ENCODE results near the gene CYP11A1.
A peak's percentile ranks its signal among the peaks of the same experiment; 100 is the strongest.

The CYP11A1 gene

GRCh38 chr15:74378848-74379247, 11.4 kb upstream of the CYP11A1 start:
- Histone ChIP-seq H3K27ac (ENCODE audit: low read depth, low read length) (no peak overlapping the region), H3K27me3 (ENCODE audit: insufficient read depth, low read length) (no peaks in the 10 kb centered on the region; the same call in 1 of the 2 replicates), H3K4me1 (ENCODE audit: insufficient read depth, low read length) (peaks cover 12% of the 10 kb centered on the region), H3K36me3 (ENCODE audit: insufficient read depth, low read length) (no peaks in the 10 kb centered on the region), H3K9ac (ENCODE audit: low read depth, low read length) (no peak overlapping the region), H3K9me3 (ENCODE audit: insufficient read depth, low read depth, low read length) (no peaks in the 10 kb centered on the region), H3K4me3 (ENCODE audit: low read length) (no peak overlapping the region)
- WGBS, result 58% methylated on average over 9 of the region's 9 CpGs

GRCh38 chr15:74377831-74378766, 10.7 kb upstream of the CYP11A1 start:
- 89% methylated on average over 15 of the region's 15 CpGs for WGBS
- Histone ChIP-seq H3K27me3 (ENCODE audit: insufficient read depth, low read length) (no peaks in the 10 kb centered on the region; the same call in 1 of the 2 replicates), H3K4me3 (ENCODE audit: low read length) (no peak overlapping the region), H3K4me1 (ENCODE audit: insufficient read depth, low read length) (peaks cover 12% of the 10 kb centered on the region), H3K36me3 (ENCODE audit: insufficient read depth, low read length) (no peaks in the 10 kb centered on the region), H3K9me3 (ENCODE audit: insufficient read depth, low read depth, low read length) (no peaks in the 10 kb centered on the region), H3K9ac (ENCODE audit: low read depth, low read length) (no peak overlapping the region), H3K27ac (ENCODE audit: low read depth, low read length) (no peak overlapping the region)

GRCh38 chr15:74376825-74377581, 9.6 kb upstream of the CYP11A1 start:
- Histone ChIP-seq H3K36me3 (ENCODE audit: insufficient read depth, low read length) (no peaks in the 10 kb centered on the region), H3K4me3 (ENCODE audit: low read length) (no peak overlapping the region), H3K9me3 (ENCODE audit: insufficient read depth, low read depth, low read length) (no peaks in the 10 kb centered on the region), H3K9ac (ENCODE audit: low read depth, low read length) (no peak overlapping the region), H3K27me3 (ENCODE audit: insufficient read depth, low read length) (no peaks in the 10 kb centered on the region; the same call in 1 of the 2 replicates), H3K27ac (ENCODE audit: low read depth, low read length) (no peak overlapping the region), H3K4me1 (ENCODE audit: insufficient read depth, low read length) (peaks cover 12% of the 10 kb centered on the region)
- 93% methylated on average over 6 of the region's 6 CpGs for WGBS

GRCh38 chr15:74376226-74376625, 8.8 kb upstream of the CYP11A1 start:
- H3K9me3 ChIP-seq (ENCODE audit: insufficient read depth, low read depth, low read length), result no peaks in the 10 kb centered on the region
- no peak overlapping the region for H3K9ac ChIP-seq (ENCODE audit: low read depth, low read length)

GRCh38 chr15:74375303-74375693, 7.9 kb upstream of the CYP11A1 start:
- Histone ChIP-seq H3K4me3 (ENCODE audit: low read length) (peak overlapping the region; percentile 64; the same call in 1 of the 2 replicates), H3K27ac (ENCODE audit: low read depth, low read length) (no peak overlapping the region), H3K4me1 (ENCODE audit: insufficient read depth, low read length) (peaks cover 12% of the 10 kb centered on the region), H3K27me3 (ENCODE audit: insufficient read depth, low read length) (no peaks in the 10 kb centered on the region; the same call in 1 of the 2 replicates), H3K9ac (ENCODE audit: low read depth, low read length) (no peak overlapping the region), H3K9me3 (ENCODE audit: insufficient read depth, low read depth, low read length) (no peaks in the 10 kb centered on the region), H3K36me3 (ENCODE audit: insufficient read depth, low read length) (no peaks in the 10 kb centered on the region)
- WGBS, result 27% methylated on average over 9 of the region's 9 CpGs

More at GRCh38 chr15:74376226-74376625, 8.8 kb upstream of the CYP11A1 start:
- Histone ChIP-seq H3K36me3 (ENCODE audit: insufficient read depth, low read length) (no peaks in the 10 kb centered on the region), H3K4me1 (ENCODE audit: insufficient read depth, low read length) (peaks cover 12% of the 10 kb centered on the region), H3K27me3 (ENCODE audit: insufficient read depth, low read length) (no peaks in the 10 kb centered on the region; the same call in 1 of the 2 replicates), H3K4me3 (ENCODE audit: low read length) (no peak overlapping the region), H3K27ac (ENCODE audit: low read depth, low read length) (no peak overlapping the region)
- 83% methylated on average over 1 of the region's 1 CpG for WGBS

- Histone ChIP-seq H3K27ac (ENCODE audit: low read depth, low read length) (no peak overlapping the region), H3K9ac (ENCODE audit: low read depth, low read length) (no peak overlapping the region), H3K4me1 (ENCODE audit: insufficient read depth, low read length) (peaks cover 12% of the 10 kb centered on the region), H3K36me3 (ENCODE audit: insufficient read depth, low read length) (no peaks in the 10 kb centered on the region), H3K27me3 (ENCODE audit: insufficient read depth, low read length) (no peaks in the 10 kb centered on the region; the same call in 1 of the 2 replicates), H3K9me3 (ENCODE audit: insufficient read depth, low read depth, low read length) (no peaks in the 10 kb centered on the region), H3K4me3 (ENCODE audit: low read length) (peak overlapping the region; percentile 64)
- WGBS, result 25% methylated on average over 10 of the region's 11 CpGs
These were observed 7.3 kb upstream of the CYP11A1 start for GRCh38 chr15:74374648-74375302.

- Histone ChIP-seq H3K36me3 (ENCODE audit: insufficient read depth, low read length) (no peaks in the 10 kb centered on the region), H3K4me1 (ENCODE audit: insufficient read depth, low read length) (peaks cover 9% of the 10 kb centered on the region), H3K4me3 (ENCODE audit: low read length) (peak overlapping the region; percentile 64), H3K9me3 (ENCODE audit: insufficient read depth, low read depth, low read length) (no peaks in the 10 kb centered on the region), H3K27ac (ENCODE audit: low read depth, low read length) (no peak overlapping the region), H3K9ac (ENCODE audit: low read depth, low read length) (peak overlapping the region; percentile 33; the same call in 1 of the 2 replicates), H3K27me3 (ENCODE audit: insufficient read depth, low read length) (no peaks in the 10 kb centered on the region; the same call in 1 of the 2 replicates)
- 1% methylated on average over 62 of the region's 62 CpGs for WGBS
These were observed 6.5 kb upstream of the CYP11A1 start for GRCh38 chr15:74373731-74374647.

- Histone ChIP-seq H3K36me3 (ENCODE audit: insufficient read depth, low read length) (no peaks in the 10 kb centered on the region), H3K9ac (ENCODE audit: low read depth, low read length) (0 out of 2 replicates have a peak overlapping the region, but pooled peaks have one; percentile 0), H3K4me1 (ENCODE audit: insufficient read depth, low read length) (peaks cover 5% of the 10 kb centered on the region), H3K9me3 (ENCODE audit: insufficient read depth, low read depth, low read length) (no peaks in the 10 kb centered on the region), H3K27me3 (ENCODE audit: insufficient read depth, low read length) (no peaks in the 10 kb centered on the region; the same call in 1 of the 2 replicates), H3K4me3 (ENCODE audit: low read length) (peak overlapping the region; percentile 64; the same call in 1 of the 2 replicates), H3K27ac (ENCODE audit: low read depth, low read length) (no peak overlapping the region)
- 71% methylated on average over 13 of the region's 13 CpGs for WGBS
These were observed 5.7 kb upstream of the CYP11A1 start for GRCh38 chr15:74373056-74373650.

GRCh38 chr15:74370471-74370870, 3.0 kb upstream of the CYP11A1 start:
- no peak overlapping the region for H3K9ac ChIP-seq (ENCODE audit: low read depth, low read length)
- H3K4me1 ChIP-seq (ENCODE audit: insufficient read depth, low read length), result peaks cover 5% of the 10 kb centered on the region
- H3K4me3 ChIP-seq (ENCODE audit: low read length), result no peak overlapping the region
- H3K27ac ChIP-seq (ENCODE audit: low read depth, low read length), result no peak overlapping the region
- peaks cover 15% of the 10 kb centered on the region for H3K27me3 ChIP-seq (ENCODE audit: insufficient read depth, low read length)
- no peaks in the 10 kb centered on the region for H3K36me3 ChIP-seq (ENCODE audit: insufficient read depth, low read length)
- 96% methylated on average over 5 of the region's 5 CpGs for WGBS
- H3K9me3 ChIP-seq (ENCODE audit: insufficient read depth, low read depth, low read length), result no peaks in the 10 kb centered on the region

- 94% methylated on average over 2 of the region's 2 CpGs for WGBS
- no peak overlapping the region for H3K4me3 ChIP-seq (ENCODE audit: low read length)
- no peaks in the 10 kb centered on the region for H3K9me3 ChIP-seq (ENCODE audit: insufficient read depth, low read depth, low read length)
- H3K9ac ChIP-seq (ENCODE audit: low read depth, low read length), result no peak overlapping the region
- no peaks in the 10 kb centered on the region for H3K36me3 ChIP-seq (ENCODE audit: insufficient read depth, low read length)
- no peak overlapping the region for H3K27ac ChIP-seq (ENCODE audit: low read depth, low read length)
- H3K27me3 ChIP-seq (ENCODE audit: insufficient read depth, low read length), result peaks cover 20% of the 10 kb centered on the region
- peaks cover 7% of the 10 kb centered on the region for H3K4me1 ChIP-seq (ENCODE audit: insufficient read depth, low read length)
These were observed 2.3 kb upstream of the CYP11A1 start for GRCh38 chr15:74369756-74370155.

Measured in HUES64 (cell line).